GM19324 (cell line): Measurements from ENCODE around the gene PTDSS2.
"Not testable (repeated sequence)": the region's sequence is repeated elsewhere in the genome, so short reads cannot be mapped to it uniquely, and the experiment has no call there.

Source experiments
- ATAC-seq: cut with Tn5 transposase; IDR thresholded peaks from one replicate; pipeline ENCODE4 v1.9.1; 2021; ENCODE audit warnings: mild to moderate bottlenecking, moderate library complexity; ENCODE audit not compliant: unreplicated experiment, low FRiP score

Gene PTDSS2

DNA sequence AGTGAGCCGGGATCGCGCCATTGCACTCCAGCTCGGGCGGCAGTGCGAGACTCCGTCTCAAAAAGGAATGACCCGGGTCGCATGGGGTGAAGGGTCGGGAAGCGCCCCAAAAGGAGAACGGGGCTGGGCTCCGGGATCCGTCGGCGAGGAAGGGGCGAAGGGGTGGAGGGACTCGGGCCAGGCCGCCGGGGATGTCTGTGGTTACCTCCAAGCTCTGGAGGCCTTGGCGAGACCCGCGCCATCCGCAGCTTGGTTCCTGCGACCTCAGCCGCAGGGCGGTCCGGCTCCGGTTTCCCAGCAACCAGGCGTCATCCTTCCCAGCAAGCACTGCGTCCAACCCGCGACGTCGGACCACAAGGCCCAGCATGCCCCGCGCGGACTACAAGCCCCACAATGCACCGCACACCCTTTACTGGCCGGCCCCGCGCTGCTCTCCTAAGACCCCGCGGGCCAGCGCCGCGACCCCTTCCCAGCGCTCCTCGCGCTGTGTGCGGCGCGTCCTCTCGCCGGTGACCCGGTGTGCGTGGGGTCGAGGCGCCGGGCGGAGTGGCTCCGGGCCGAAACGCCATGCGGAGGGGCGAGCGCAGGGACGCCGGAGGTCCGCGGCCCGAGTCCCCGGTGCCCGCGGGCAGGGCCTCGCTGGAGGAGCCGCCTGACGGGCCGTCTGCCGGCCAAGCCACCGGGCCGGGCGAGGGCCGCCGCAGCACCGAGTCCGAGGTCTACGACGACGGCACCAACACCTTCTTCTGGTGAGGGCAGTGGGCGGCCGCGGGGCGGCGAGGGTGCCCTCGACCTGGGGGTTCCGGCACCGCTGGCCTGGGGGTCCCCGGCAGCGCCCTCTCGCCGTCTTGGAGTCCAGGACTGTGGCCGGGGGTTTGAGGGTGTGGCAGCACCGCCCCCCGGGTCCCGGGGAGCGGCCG lies at the start of gene PTDSS2:
PTDSS2 (plus strand) TSS at position 391 of the 920 bp plus-strand sequence; CDS start at position 568, 177 bp downstream.
- ATAC-seq: peak; percentile 82

DNA sequence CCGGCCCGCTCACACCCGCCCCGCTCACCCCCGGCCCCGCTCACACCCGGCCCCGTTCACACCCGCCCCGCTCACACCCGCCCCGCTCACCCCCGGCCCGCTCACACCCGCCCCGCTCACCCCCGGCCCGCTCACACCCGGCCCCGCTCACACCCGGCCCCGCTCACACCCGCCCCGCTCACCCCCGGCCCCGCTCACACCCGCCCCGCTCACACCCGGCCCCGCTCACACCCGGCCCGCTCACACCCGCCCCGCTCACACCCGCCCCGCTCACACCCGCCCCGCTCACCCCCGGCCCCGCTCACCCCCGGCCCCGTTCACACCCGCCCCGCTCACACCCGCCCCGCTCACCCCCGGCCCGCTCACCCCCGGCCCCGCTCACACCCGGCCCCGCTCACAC lies 48.9 kb upstream of the PTDSS2 start:
- ATAC-seq: not testable (repeated sequence)

DNA sequence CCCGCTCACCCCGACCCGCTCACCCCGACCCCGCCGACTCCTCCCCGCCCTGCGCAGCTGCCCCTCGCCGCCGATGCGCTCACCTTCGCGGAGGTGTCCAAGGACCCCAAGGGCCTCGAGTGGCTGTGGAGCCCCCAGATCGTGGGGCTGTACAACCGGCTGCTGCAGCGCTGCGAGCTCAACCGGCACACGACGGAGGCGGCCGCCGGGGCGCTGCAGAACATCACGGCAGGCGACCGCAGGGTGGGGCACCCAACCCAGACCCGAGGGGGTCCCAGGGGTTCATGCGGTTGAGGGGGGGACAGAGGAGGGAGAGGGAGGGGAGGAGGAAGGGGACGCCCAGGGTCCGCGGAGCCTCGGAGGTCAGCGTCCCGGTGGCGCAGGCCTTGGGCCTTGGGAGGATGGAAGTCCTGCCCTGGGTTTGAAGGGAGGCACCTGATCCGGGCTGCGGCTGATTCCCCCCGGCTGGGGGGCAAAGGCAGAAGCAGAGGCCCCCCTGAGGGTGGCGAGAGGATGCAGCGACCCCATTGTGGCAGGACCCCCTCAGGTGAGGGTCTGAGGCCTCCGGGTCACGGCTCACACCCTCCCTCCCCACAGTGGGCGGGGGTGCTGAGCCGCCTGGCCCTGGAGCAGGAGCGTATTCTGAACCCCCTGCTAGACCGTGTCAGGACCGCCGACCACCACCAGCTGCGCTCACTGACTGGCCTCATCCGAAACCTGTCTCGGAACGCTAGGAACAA lies 46.9 kb upstream of the PTDSS2 start:
- ATAC-seq: no peak

DNA sequence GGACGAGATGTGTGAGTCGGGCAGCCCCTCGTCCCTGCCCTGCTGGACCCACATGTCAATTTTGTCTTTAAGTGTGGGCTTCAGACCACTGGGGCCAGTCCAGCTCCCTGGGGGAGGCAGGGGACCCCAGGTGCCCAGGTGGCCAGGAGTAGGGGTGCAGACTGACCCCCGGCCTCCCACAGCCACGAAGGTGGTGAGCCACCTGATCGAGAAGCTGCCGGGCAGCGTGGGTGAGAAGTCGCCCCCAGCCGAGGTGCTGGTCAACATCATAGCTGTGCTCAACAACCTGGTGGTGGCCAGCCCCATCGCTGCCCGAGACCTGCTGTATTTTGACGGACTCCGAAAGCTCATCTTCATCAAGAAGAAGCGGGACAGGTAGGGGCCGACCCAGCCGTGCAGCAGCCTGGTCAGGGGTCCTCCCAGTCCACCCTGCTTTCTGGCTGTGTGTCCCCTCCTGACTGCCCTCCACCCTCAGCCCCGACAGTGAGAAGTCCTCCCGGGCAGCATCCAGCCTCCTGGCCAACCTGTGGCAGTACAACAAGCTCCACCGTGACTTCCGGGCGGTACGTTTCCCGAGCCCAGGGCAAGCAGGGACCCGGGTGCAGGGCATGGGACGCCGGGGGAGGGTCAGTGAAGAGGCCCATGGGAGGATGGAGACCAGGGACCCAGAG lies 46.2 kb upstream of the PTDSS2 start:
- no peak for ATAC-seq

DNA sequence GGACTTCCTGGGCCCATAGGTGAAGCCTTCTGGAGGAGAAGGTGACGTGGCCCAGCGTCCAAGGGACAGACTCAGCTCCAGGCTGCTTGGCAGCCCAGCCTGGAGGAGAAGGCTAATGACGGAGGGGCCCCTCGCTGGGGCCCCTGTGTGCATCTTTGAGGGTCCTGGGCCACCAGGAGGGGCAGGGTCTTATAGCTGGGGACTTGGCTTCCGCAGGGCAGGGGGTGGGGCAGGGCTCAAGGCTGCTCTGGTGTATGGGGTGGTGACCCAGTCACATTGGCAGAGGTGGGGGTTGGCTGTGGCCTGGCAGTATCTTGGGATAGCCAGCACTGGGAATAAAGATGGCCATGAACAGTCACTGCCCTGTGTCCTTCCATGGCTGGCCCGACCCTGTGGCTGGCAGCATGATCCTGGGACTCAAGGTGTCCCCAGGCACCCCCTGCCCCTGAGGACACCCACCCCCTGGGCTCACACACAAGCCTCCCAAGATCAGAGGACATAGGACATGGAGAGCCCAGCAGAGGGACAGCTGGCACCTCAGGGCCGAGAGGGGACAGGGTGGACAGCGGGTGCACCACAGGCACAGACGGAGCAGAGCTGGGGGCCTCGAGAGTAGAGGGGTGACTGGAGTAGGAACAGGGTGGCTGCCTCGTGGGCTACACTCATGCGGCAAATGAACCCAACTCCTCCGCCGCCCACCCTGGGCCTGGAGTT lies 45.4 kb upstream of the PTDSS2 start:
- no peak for ATAC-seq

DNA sequence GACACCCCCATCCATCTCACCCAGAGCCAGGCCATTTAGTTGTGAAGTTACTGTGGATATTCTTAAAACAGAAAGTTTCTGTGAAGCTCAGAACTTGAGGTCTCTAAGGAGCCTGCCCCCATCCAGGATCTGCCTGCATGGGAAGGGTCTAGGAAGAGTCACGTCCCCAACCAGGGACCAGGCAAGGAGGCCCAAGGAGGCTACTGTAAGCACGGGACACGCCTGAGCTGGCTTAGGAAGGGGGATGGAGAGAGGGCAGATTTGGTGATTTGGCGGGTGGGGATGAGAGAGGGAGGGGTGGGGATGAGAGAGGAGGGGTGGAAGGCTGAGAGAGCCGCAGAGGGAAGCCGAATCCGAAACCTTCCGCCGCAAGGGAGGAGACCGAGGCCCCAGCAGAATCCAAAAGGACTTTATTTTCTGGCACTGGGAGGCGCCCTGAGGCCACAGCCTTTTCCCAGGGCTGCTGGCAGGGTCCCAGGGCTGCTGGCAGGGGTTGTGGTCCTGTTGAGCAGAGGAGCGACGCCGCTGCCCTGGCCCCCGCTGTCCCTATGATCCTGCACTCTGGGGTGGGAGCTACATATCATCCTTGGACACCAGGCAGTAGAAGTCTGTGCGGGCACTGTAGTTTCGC lies 44.6 kb upstream of the PTDSS2 start:
- no peak for ATAC-seq

DNA sequence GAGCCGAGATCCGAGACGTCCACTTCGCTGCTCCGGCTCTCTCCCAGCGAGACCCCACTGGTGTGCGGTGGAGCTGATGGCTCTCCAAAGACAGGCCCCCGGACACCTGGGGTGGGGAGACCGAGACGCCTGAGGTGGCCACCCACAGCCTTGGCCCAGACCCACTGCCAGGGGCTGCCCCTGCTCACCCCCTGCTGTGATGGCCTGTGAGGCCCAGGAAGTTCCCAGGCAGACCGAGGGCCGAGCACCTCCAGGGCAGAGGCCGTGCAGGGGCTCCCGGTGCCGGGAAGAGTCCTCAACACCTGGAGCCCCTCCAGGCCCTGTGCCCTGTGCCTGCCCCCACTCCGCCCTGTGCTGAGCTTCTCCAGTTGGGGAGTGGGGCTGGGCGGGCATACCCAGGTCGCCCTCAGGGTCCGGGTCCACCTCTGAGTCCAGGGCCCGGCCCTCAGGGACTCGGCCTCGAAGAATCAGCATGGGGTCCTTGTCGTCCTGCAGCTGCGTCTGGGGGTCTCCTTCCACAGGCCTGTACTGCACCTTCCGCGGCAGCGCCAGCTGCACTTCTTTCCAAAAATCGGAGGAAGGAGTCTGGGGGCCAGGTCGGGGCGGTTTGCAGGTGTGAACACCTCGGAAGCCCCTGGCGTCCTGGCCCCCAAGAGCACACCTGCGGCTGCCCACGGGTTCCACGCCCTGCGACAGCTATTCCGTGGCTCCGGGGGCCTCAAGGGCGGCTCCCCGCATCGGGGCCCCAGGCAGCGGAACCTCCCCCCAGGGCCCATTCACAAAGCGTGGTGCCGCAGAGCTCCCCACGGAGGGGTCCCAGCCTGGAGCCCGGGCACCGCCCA lies 43.9 kb upstream of the PTDSS2 start:
- ATAC-seq: no peak

DNA sequence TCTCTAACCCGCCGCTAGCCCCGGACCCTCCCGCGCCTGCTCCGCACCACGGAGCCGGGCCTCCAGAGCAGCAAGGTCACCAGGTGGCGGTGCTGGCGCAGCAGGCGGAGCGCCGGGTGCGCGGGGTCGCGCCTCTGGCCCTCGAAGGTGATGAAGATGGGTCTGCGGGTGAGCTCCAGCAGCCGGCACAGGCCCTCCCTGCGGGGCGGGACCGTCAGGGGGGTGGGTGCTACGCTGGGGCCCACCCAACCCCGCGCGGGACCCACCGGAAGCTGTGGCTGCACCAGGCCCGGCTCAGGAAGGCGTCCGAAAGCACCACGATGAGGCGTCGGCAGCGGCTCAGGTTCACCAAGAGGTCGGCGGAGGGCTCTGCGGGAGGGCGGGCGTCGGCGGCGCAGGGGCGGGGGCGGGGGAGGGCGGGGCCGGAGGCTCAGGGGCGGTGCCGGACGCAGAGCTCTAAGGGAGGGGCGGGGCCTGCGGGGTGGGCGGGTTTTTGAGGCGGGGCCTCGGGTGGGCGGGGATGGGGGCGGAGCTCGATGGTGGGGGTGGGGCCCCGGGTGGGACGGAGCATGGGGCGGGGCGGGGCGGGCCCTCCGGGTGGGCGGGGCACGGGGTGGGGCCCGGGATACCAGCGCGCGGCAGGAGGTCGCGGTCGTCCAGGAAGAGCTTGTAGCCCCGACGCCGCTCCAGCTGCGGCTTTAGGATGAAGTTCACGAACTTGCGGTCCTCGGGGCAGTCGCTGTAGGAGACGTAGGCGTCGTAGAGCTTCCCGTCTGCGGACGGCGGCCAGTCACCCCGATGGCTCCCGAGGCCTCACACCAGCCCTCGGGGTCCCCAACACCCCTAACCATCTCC lies 43.1 kb upstream of the PTDSS2 start:
- ATAC-seq: peak; percentile 50

DNA sequence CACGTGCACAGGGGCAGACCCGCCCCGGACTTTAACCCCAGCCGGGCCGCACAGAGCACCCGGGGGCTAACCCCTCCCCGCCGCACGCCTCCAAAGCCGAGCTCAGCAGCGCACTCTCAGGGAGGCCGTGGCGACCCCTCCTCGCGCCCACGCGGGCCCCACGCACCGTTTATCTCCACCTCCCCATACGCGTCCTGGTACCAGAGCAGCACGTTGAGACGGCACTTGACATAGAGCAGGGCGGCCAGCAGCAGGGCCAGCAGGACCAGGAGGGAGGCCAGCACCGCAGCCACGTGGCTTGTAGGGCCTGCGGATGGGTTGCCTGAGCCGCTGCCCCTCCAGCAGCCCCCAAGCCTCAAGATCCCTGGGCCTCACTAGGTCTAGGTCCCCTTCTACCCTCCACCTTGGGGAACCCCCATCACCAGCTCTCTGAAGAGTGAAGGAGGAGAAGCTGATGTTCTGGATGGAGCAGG lies 42.4 kb upstream of the PTDSS2 start:
- no peak for ATAC-seq

DNA sequence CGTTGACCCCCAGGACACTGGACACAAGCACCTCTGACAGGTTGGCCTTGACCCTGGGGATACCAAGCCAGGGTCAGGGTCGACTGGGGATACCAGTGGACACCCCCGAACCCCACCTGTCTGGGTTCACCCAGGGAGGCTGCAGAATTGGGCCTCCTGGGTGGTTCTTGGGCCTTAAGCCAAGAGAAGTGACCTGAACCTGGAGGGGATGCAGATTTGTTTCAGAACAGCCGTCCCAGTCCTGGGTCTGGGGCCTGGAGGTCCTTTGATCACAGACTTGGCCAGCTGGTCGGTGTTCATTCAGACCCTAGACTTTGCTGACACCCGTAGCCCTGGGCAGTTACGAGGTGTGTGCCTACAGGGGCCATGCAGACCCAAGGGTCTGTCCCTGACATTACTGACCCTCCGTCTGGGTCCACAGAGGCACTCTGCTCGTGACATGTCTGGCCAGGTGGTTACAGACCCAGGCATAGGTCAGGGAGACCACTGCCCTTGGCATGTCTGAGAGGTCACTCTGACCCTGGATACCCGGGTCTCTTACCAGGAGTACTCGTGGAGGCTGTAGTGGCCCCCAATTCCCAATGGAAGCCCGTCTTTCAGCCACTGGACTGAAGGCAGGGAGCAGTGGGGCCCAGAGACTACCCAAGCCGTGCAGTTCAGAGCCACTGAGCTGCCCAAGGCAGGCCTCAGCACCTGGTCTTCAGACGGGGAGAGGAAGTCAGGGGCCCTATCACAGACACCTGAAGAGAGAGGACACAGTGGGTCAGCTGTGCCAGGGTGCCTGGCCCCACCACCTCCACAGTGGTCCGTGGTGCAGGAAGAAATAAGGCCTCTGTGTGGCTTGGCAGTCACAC lies 41.7 kb upstream of the PTDSS2 start:
- ATAC-seq: no peak

DNA sequence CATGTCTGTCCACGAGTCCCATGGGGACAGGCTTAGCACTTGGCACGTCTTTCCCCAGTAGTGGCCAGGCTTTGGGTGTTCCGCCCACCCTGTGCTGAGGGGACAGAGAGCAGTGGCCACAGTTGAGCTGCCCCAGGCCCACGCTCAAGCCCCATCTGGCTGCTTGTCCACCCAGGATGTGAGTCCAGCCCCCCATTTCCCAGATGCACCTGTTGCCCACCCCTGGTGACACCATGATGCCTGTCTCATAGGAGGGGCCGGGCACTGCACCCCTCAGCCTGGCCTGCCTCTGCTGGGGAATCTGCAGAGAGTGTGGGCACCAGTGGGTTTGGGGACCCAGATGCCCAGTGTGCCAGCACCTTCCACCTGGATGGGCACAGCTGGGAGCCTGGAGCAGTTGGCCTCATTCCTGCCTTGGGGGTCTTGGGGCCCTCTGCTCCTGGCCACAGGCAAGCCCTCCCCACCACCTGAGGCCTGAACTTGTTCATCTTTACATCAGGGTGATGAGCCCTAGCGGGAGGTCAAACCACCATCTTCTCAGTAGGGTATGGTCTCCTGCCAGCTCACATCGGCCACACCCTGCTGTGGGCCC lies 41.0 kb upstream of the PTDSS2 start:
- no peak for ATAC-seq

DNA sequence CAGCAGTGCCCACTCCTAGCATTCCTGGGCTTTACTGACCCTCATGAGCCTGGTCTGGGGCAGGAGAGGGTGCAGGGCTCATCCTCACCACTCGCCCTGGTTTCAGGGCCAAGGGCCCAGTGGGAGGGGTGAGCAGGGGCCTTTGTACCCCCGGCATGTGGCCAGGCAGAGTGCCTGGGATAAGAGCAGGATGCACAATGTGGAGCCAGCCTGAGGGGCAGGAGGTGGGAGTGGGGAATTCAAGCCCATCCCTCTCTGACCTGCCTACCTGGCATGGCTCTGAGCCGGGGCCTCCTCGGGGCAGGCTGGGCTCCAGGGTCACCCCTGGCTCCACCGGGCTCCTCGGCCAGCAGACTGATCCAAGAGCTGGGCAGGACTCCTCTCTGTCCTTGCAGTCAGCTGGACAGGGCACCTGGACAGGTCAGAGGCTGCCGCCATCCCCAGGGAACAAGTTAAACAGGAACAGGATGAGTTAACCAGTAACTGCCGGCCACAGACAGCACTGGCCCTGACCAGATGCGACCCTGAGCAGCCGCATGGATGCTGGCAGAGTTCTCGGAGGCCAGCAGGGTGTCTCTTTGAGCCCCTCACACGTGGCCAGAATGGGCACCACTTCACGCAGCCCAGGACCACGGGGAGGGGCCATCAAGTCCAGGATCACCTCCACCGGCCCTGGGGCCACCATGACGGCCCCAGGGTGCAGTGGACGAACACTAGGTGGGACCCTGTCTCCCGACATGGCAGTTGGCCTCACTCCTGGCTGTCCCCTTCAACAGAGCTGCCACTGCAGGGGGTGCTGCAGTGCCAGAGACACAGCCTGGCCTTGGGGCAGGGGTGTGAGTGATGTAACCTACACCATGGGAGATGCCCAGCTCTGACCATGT lies 40.2 kb upstream of the PTDSS2 start:
- no peak for ATAC-seq

DNA sequence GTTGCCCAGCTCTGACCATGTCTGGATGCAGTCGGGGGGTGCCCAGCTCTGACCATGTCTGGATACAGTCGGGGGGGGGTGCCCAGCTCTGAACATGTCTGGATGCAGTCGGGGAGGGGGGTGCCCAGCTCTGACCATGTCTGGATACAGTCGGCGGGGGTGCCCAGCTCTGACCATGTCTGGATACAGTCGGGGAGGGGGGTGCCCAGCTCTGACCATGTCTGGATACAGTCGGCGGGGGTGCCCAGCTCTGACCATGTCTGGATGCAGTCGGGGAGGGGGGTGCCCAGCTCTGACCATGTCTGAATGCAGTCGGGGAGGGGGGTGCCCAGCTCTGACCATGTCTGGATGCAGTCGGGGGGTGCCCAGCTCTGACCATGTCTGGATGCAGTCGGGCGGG lies 39.4 kb upstream of the PTDSS2 start:
- not testable (repeated sequence) for ATAC-seq

DNA sequence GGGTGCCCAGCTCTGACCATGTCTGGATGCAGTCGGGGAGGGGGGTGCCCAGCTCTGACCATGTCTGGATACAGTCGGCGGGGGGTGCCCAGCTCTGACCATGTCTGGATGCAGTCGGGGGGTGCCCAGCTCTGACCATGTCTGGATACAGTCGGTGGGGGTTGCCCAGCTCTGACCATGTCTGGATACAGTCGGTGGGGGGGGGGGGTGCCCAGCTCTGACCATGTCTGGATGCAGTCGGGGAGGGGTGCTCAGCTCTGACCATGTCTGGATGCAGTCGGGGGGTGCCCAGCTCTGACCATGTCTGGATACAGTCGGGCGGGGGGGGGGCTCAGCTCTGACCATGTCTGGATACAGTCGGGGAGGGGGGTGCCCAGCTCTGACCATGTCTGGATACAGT lies 38.6 kb upstream of the PTDSS2 start:
- ATAC-seq: not testable (repeated sequence)

DNA sequence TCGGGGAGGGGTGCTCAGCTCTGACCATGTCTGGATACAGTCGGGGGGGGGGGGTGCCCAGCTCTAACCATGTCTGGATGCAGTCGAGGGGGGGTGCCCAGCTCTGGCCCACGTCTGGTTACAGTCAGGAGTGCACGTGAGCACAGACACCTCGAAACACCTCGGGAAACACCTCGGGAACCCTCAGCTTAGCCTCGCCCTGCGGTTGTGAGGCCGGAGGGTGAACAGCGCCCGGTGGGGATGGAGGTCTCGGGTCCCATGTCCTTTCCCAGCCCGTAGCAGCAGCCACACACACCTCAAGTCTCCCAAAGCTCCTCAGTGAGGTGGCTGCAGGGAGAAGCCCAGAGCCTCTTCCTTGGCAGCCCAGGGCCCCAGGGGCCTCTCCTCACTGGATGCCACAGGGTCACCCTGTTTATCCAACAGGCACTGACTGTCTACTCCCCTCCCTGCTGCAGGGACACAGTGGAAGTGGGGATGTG lies 37.4 kb upstream of the PTDSS2 start:
- no peak for ATAC-seq
